ENCODE results near the gene TPD52L3. TPM values are rescaled to one million over a fixed set of nuclear protein-coding genes. Genes with fewer than 3 reads are reported as not detected.
A peak's percentile ranks its signal among the peaks of the same experiment; 100 is the strongest.

Gene TPD52L3
- total RNA-seq, 2 donors from 2014 or later: 0.42 TPM; not detected in 1

DNA sequence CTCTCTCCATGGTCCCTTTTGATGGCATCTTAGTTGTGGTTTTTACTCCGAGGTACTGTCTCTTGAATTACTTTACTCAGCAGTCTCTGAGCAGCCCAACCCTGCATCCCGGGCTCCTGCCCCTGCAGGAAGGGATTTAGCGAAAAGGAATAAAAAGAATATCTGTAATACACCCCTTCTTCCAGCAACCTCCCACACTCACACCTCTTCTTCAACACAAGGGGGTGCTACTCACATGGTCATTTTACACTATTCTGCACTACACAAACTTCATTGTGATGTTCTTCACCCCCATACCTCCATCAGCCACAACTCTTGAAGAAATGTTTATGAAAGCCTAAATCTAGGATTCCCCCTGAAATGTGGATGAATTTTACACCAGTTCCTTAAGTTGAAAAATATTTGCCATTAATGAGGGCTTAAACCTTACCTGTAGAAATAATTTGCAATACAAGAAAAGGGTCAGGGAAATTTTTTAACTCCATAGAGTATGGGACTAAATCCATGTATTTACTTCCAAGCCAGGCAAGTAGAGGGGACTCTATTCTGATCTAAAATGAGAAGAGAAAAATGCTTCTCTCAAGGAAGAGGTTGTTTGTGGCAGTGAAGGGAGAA lies 26.0 kb downstream of the TPD52L3 start:
- H3K9me3 ChIP-seq: no peaks in the 10 kb centered on the region
- TF ChIP-seq, protein P1, sequence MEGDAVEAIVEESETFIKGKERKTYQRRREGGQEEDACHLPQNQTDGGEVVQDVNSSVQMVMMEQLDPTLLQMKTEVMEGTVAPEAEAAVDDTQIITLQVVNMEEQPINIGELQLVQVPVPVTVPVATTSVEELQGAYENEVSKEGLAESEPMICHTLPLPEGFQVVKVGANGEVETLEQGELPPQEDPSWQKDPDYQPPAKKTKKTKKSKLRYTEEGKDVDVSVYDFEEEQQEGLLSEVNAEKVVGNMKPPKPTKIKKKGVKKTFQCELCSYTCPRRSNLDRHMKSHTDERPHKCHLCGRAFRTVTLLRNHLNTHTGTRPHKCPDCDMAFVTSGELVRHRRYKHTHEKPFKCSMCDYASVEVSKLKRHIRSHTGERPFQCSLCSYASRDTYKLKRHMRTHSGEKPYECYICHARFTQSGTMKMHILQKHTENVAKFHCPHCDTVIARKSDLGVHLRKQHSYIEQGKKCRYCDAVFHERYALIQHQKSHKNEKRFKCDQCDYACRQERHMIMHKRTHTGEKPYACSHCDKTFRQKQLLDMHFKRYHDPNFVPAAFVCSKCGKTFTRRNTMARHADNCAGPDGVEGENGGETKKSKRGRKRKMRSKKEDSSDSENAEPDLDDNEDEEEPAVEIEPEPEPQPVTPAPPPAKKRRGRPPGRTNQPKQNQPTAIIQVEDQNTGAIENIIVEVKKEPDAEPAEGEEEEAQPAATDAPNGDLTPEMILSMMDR (IDR thresholded peaks at IDR 0.05): peak; percentile 63
- ATAC-seq (ENCODE audit: insufficient number of reproducible peaks, low FRiP score, low read depth) (peak; percentile 83), DNase-seq (ENCODE audit: low spot score) (no peak)
- H3K27me3 ChIP-seq (replicated peaks; ENCODE audit: insufficient read depth): no peaks in the 10 kb centered on the region
- H3K4me3 ChIP-seq: no peak overlapping the region
- H3K36me3 ChIP-seq: no peaks in the 10 kb centered on the region
- H3K27ac ChIP-seq: no peak overlapping the region
- H3K4me1 ChIP-seq (ENCODE audit: control insufficient read depth in 1 of 2, low read depth in 2 of 2): no peaks in the 10 kb centered on the region

GRCh38 chr9:6355728-6356127 lies 27.6 kb downstream of the TPD52L3 start:
- TF ChIP-seq, protein P1 (IDR thresholded peaks at IDR 0.05): no peak
- no peak overlapping the region for H3K4me3 ChIP-seq
- no peak overlapping the region for H3K27ac ChIP-seq
- DNase-seq (ENCODE audit: low spot score) (no peak), ATAC-seq (ENCODE audit: insufficient number of reproducible peaks, low FRiP score, low read depth) (no peak)
- no peaks in the 10 kb centered on the region for H3K36me3 ChIP-seq
- H3K27me3 ChIP-seq (replicated peaks; ENCODE audit: insufficient read depth): no peaks in the 10 kb centered on the region
- no peaks in the 10 kb centered on the region for H3K4me1 ChIP-seq (ENCODE audit: control insufficient read depth in 1 of 2, low read depth in 2 of 2)
- no peaks in the 10 kb centered on the region for H3K9me3 ChIP-seq

DNA sequence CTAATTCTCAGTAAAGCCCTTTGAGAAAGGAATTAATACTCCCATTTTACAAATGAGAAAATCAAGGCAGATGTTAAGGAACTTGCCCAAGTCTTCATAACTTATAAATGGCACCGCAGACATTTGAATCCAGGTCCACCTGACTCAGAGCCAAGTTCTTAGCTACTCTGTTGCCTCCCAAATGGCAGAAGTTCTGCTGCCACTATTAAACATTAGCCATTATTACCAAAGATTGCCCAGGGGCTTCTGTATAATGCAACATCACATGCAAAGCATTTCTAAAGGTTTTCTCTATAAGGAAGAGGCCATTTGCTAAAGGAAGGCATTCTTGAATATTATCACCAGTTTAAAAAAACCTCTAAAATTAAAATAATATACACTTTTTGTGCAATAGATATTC lies 28.3 kb downstream of the TPD52L3 start:
- ATAC-seq (ENCODE audit: insufficient number of reproducible peaks, low FRiP score, low read depth) (no peak), DNase-seq (ENCODE audit: low spot score) (no peak)
- Histone ChIP-seq H3K27ac (no peak overlapping the region), H3K4me3 (no peak overlapping the region), H3K36me3 (no peaks in the 10 kb centered on the region), H3K27me3 (replicated peaks; ENCODE audit: insufficient read depth) (no peaks in the 10 kb centered on the region), H3K4me1 (ENCODE audit: control insufficient read depth in 1 of 2, low read depth in 2 of 2) (no peaks in the 10 kb centered on the region), H3K9me3 (no peaks in the 10 kb centered on the region)
- TF ChIP-seq, protein P1 (IDR thresholded peaks at IDR 0.05): no peak

DNA sequence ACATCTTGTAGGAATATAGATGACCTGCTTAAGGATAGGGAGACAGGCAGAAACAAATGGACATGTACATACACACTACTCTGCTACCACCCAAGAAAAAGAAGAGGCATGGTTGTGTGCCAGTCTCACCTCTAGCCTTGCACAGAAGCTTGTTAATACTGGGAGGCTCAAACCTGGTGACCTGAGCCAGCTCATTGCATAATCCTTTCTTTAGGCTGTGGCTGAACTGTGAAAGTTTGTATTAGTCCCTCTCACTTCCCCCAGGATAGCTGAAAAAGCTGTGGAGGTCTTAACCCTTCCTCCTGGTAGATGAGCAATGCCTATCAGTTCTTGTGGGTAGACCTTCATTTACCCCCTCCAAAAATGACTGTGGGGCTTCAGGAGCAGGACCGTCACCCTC lies 28.7 kb downstream of the TPD52L3 start:
- ATAC-seq (ENCODE audit: insufficient number of reproducible peaks, low FRiP score, low read depth): no peak
- no peaks in the 10 kb centered on the region for H3K4me1 ChIP-seq (ENCODE audit: control insufficient read depth in 1 of 2, low read depth in 2 of 2)
- no peaks in the 10 kb centered on the region for H3K27me3 ChIP-seq (replicated peaks; ENCODE audit: insufficient read depth)
- no peak overlapping the region for H3K27ac ChIP-seq
- no peak for DNase-seq (ENCODE audit: low spot score)
- no peaks in the 10 kb centered on the region for H3K9me3 ChIP-seq
- no peak overlapping the region for H3K4me3 ChIP-seq
- H3K36me3 ChIP-seq: no peaks in the 10 kb centered on the region
- TF ChIP-seq, protein P1 (IDR thresholded peaks at IDR 0.05): no peak

- H3K36me3 ChIP-seq: no peaks in the 10 kb centered on the region
- no peaks in the 10 kb centered on the region for H3K27me3 ChIP-seq (replicated peaks; ENCODE audit: insufficient read depth)
- TF ChIP-seq, protein P1 (IDR thresholded peaks at IDR 0.05): no peak
- H3K27ac ChIP-seq: no peak overlapping the region
- DNase-seq (ENCODE audit: low spot score) (no peak), ATAC-seq (ENCODE audit: insufficient number of reproducible peaks, low FRiP score, low read depth) (no peak)
- H3K4me1 ChIP-seq (ENCODE audit: control insufficient read depth in 1 of 2, low read depth in 2 of 2): no peaks in the 10 kb centered on the region
- no peaks in the 10 kb centered on the region for H3K9me3 ChIP-seq
- no peak overlapping the region for H3K4me3 ChIP-seq
Measured at GRCh38 chr9:6367128-6367890, 39.1 kb downstream of the TPD52L3 start.
